GM19043 (cell line): ENCODE results near the gene NIP7.
"Not testable (repeated sequence)": the region's sequence is repeated elsewhere in the genome, so short reads cannot be mapped to it uniquely, and the experiment has no call there.

ENCODE experiments used
- ATAC-seq: cut with Tn5 transposase; IDR thresholded peaks from one replicate; pipeline ENCODE4 v1.9.1; 2021; ENCODE audit warnings: low read depth; ENCODE audit not compliant: unreplicated experiment

NIP7 gene

GRCh38 chr16:69339289-69340094 lies at the start of gene NIP7, which contains the start of gene COG8:
Gene NIP7, plus strand, starts transcription at chr16:69339772. Its CDS starts 58 bp downstream, at chr16:69339830.
Gene COG8, minus strand, starts transcription at chr16:69339564. Its CDS starts 12 bp downstream, at chr16:69339552.
- ATAC-seq: peak; percentile 88

GRCh38 chr16:69291657-69292056 lies 47.9 kb upstream of the NIP7 start:
- ATAC-seq: not testable (repeated sequence)

- ATAC-seq: no peak
Observed at GRCh38 chr16:69293401-69293800, 46.2 kb upstream of the NIP7 start.

GRCh38 chr16:69294051-69294450 lies 45.5 kb upstream of the NIP7 start:
- ATAC-seq: no peak

- ATAC-seq: not testable (repeated sequence)
Observed at GRCh38 chr16:69296771-69297170, 42.8 kb upstream of the NIP7 start.

GRCh38 chr16:69298261-69298660 lies 41.3 kb upstream of the NIP7 start:
- ATAC-seq: no peak

GRCh38 chr16:69301187-69301586 lies 38.4 kb upstream of the NIP7 start:
- ATAC-seq: no peak

- ATAC-seq: no peak
Observed at GRCh38 chr16:69301861-69302260, 37.7 kb upstream of the NIP7 start.

- no peak for ATAC-seq
Observed at GRCh38 chr16:69302301-69302700, 37.3 kb upstream of the NIP7 start.

GRCh38 chr16:69306031-69306430 lies 33.5 kb upstream of the NIP7 start:
- no peak for ATAC-seq

- no peak for ATAC-seq
Observed at GRCh38 chr16:69307091-69307490, 32.5 kb upstream of the NIP7 start.

GRCh38 chr16:69307856-69308255 lies 31.7 kb upstream of the NIP7 start:
- ATAC-seq: no peak

- ATAC-seq: no peak
Observed at GRCh38 chr16:69309316-69309715, 30.3 kb upstream of the NIP7 start.

- peak; percentile 95 for ATAC-seq
Observed at GRCh38 chr16:69310653-69311532, 28.7 kb upstream of the NIP7 start, which contains the start of gene VPS4A. Gene VPS4A, plus strand, starts transcription at chr16:69311350. Its CDS starts 162 bp downstream, at chr16:69311512.

GRCh38 chr16:69311533-69312387 lies 27.8 kb upstream of the NIP7 start:
- peak; percentile 25 for ATAC-seq

GRCh38 chr16:69313469-69313868 lies 26.1 kb upstream of the NIP7 start:
- ATAC-seq: no peak

GRCh38 chr16:69314534-69314933 lies 25.0 kb upstream of the NIP7 start:
- no peak for ATAC-seq

- ATAC-seq: no peak
Observed at GRCh38 chr16:69315486-69316311, 23.9 kb upstream of the NIP7 start.

GRCh38 chr16:69316595-69317034 lies 23.0 kb upstream of the NIP7 start:
- ATAC-seq: no peak
